ENCODE data around the gene SETD5. TPM values are rescaled to one million over a fixed set of nuclear protein-coding genes. Genes with fewer than 3 reads are reported as not detected.

SETD5 gene, protein sequence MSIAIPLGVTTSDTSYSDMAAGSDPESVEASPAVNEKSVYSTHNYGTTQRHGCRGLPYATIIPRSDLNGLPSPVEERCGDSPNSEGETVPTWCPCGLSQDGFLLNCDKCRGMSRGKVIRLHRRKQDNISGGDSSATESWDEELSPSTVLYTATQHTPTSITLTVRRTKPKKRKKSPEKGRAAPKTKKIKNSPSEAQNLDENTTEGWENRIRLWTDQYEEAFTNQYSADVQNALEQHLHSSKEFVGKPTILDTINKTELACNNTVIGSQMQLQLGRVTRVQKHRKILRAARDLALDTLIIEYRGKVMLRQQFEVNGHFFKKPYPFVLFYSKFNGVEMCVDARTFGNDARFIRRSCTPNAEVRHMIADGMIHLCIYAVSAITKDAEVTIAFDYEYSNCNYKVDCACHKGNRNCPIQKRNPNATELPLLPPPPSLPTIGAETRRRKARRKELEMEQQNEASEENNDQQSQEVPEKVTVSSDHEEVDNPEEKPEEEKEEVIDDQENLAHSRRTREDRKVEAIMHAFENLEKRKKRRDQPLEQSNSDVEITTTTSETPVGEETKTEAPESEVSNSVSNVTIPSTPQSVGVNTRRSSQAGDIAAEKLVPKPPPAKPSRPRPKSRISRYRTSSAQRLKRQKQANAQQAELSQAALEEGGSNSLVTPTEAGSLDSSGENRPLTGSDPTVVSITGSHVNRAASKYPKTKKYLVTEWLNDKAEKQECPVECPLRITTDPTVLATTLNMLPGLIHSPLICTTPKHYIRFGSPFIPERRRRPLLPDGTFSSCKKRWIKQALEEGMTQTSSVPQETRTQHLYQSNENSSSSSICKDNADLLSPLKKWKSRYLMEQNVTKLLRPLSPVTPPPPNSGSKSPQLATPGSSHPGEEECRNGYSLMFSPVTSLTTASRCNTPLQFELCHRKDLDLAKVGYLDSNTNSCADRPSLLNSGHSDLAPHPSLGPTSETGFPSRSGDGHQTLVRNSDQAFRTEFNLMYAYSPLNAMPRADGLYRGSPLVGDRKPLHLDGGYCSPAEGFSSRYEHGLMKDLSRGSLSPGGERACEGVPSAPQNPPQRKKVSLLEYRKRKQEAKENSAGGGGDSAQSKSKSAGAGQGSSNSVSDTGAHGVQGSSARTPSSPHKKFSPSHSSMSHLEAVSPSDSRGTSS (N-terminal part only)
- total RNA-seq = 52.2 and 99.8 TPM in 2 replicates

GRCh38 chr3:9397332-9397905 is at the start of gene SETD5:
Gene SETD5, plus strand, starts transcription at chr3:9397615. Its CDS starts 31,324 bp downstream, at chr3:9428939.

GRCh38 chr3:9362731-9363530 is 34.5 kb upstream of the SETD5 start, which contains the start of gene THUMPD3:
Gene THUMPD3, plus strand, starts transcription at chr3:9363054. Its CDS starts 2,015 bp downstream, at chr3:9365069.

Other genes with a start within 250 kb of the SETD5 start
- 2.2 and 2.5 TPM in 2 replicates for gene SRGAP3, start 148.0 kb upstream of the SETD5 start, total RNA-seq
- 33.6 and 41.0 TPM in 2 replicates for gene THUMPD3, start 34.6 kb upstream of the SETD5 start, total RNA-seq
- not detected in 2 replicates for gene LHFPL4, start 156.2 kb downstream of the SETD5 start, total RNA-seq